HG03280 (cell line): ENCODE data around the gene COL7A1.

Experiments used
- ATAC-seq: cut with Tn5 transposase; IDR thresholded peaks from one replicate; pipeline ENCODE4 v1.9.1; 2021; ENCODE audit warnings: mild to moderate bottlenecking, moderate library complexity; ENCODE audit not compliant: unreplicated experiment

The COL7A1 gene

DNA sequence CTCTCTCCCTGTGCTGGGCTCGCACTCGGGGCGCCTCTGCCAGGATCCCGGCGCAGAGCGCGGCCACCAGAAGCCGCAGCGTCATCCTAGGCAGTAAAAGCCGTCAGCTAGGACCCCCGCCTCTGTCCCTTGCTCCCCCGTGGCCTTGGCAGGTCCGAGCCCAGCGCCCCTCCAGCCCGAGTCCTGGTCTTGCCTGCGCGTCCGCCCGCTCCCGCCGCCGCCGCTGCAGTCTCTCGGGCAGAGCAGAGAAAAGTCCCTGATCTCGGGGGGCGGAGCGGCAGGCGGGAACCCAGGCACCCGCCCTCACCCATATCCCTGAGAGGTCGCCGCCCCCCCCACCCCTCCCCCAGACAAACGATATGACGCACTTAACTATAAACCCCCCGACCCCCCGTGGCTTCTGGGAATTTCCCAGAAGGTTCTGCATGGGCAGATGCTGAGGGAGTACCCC is at the start of gene COL7A1:
COL7A1 (minus strand) TSS at position 255 of the 451 bp plus-strand sequence; CDS start at position 85, 170 bp downstream.
- no peak for ATAC-seq

DNA sequence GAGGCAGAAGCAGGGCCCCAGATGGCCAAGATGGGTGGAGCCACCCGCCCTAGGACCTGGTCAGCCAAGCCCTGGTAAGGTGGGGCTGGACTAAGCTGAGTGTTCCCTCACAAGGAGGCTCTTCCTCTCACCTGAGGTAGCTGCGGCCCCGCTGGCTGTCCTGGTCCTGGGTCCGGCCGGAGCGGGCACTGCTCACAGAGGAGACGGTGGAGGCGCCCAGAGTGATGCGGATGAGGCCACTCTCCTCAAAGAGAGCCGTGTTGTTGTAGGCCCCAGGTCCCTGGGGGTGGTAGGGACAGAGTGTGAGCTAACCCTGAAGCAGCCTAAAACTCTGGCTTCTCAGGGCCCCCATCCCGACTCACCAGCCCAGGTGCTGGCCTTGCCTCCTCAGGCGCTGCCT is 47.5 kb upstream of the COL7A1 start:
- no peak for ATAC-seq

DNA sequence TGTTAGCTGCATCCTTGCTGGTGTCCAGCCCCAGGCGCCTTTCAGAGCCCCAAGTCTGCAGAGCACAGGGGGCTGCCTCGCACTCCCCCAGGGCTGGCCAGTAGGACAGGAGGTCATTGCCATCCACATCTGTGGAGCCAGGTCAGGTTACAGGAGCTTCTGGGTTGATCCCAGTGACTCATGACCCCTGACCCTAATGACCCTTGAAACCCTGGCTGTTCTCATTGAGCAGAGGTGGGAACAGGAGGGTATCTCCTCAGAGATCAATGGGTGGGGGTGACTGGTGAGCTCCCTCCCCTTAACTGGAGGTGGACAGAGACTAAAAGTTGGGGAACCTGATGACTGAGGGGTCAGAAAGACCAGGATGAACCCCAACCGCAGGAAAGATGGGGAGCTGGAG is 46.3 kb upstream of the COL7A1 start:
- no peak for ATAC-seq

DNA sequence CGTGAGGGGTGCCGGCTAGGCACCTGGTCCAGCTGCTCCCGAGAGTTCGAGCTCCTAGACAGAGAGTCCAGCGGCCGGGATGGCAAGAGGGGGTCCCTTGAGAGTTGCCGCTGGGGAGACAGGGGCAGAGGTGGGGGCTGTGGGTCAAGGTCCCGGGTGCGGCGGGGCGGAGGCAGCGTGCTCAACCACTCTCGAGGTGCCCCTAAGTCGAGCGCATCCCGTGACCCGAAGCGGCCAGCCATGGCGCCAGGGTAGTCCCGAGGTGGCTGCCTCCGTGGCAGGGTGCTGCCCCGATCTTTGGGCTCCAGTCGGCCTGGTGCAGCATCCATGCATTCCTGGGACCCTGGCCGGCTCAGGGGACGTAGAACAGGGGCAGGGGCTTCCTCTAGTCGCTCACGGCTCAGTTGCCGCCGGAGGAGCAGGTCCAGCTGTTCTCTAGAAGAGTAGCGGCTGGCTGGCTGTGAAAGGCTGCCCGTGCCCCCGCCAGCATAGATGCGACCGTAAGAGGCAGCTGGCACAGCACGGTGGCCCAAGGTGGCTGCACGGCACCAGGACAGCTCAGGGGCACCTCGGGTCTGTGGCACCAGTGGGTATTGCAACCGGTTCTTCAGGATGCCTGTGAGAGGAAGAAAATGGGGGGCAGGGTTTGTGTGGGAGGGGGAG is 44.9 kb upstream of the COL7A1 start:
- no peak for ATAC-seq

DNA sequence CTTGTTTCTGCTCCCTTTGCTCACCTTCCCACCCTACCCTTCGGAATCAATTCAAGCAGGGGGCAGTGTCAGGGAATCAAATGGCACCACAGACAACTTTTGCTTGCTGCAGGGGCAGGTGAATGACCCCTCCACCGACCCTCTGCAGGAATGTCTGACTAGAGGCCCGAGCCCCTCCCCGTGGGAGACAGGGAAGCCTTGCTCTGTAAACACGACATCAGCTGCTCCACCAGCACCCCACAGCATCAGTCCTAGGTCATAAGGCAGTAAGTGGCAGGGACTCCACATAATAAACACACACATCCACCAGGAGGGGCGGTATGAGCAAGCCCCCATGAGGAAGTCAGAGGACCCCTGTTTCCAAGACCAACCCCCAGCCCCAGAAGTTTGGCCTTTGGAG is 42.2 kb upstream of the COL7A1 start:
- ATAC-seq = no peak

DNA sequence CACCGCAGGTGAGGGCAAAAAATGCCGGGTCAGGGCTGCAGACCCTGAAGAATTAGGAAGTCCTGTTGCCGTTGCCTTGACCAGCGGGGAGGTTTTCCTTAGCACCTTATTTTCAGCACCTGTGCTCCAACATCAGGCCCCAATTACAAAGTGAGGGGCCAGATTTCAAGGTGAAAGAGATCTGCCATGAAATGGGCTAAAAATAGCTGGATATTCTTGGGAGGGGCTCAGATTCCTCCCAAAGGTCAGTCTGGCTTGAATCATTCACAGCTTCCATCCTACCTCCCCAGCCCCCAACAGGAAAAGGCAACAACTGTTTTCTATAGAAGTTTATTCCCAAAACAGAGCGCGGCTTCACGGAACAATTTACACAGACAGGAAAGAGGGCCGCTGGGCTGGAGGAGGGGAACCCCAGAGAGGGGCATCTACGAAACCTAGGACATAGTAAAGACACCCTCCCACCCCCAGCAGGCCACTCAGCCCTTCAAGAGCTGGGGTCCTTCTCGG is 41.1 kb upstream of the COL7A1 start:
- ATAC-seq = no peak

DNA sequence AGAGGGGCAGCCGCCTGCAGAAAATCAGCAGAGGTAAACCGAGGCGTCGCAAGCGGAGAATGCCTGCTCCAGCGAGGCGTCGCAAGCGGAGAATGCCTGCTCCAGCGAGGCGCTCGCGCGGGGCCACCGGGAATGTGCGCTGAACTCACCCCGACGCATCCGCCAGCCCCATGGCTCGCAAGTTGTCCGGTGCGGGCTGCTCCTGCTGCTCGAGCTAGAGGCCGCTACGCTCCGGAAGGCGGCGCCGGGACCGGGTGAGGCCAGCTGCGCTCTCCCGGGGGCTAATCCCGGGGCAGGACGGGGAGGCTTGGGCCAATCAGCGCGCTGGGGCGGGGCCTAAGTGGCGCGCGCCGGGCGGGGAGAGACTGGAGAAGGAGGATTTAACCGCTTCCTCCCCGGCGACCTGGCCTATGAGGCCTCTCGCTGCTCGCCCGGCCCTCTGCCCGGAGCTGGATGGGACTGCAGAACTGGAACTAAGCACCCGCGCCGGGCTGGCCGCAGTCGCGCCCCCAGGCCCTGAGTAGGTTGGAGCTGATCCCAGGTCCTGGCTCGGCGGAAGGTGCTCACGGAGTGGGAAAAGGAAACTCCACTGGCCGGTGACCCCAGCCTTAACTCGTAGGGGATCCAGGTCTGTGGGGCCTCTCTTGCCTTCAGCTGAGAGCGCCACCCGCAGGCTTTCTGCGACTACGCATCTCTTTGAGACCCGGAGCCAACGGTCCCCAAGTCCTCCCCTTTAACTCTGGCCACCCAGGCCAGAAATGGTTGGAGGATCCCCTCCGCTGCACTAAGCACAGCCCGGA is 40.3 kb upstream of the COL7A1 start, which contains the start of gene SLC26A6:
SLC26A6 (minus strand) TSS at position 240 of the 800 bp plus-strand sequence; CDS start at position 172, 68 bp downstream.
- ATAC-seq = peak; percentile 91

DNA sequence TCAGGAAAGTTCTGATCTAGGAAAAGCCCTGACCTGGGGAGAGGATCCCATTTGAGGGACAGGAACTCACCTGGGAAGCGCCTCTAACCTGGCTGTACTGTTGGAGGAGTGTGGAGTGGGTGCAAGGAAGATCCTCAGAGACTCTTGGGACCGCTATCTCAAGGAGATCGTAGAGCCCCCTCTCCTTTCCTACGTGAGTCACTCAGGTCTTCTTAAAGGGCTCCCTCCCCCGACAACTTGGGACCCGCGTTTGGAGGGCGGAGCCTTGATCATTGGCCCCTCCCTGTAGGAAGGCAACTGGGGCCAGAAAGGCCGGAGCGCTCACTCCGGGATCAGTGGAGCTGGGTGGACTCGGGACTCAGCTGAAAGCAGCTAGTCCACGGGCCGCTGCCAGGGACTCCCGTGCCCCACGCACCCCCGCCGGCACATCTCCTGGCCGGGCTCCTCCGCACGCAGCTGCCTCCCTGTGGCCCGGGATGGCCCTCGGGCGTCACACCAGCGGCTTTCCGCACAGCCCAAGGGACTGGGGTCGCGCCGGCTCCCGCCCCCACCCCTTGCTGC is 39.6 kb upstream of the COL7A1 start:
- ATAC-seq = peak; percentile 9

DNA sequence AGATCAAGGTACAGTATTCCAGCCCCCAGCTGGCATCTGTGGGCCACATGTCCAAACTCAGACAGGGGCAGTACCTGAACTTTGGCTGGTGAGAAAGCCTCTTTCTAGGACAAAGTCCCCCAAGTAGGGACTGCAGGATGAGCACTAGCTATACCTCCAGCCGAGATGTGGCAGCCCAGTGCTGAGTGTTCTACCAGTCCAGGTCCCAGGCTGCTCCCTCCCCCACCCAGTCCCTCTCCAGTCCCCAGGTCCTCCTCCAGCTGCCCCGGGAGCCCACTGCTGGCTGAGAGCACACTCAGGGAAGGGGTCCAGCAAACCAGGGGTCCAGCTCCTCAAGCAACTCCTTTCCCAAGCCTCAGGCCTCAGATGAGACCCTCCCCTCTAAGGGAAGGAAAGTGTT is 38.6 kb upstream of the COL7A1 start:
- ATAC-seq = no peak

DNA sequence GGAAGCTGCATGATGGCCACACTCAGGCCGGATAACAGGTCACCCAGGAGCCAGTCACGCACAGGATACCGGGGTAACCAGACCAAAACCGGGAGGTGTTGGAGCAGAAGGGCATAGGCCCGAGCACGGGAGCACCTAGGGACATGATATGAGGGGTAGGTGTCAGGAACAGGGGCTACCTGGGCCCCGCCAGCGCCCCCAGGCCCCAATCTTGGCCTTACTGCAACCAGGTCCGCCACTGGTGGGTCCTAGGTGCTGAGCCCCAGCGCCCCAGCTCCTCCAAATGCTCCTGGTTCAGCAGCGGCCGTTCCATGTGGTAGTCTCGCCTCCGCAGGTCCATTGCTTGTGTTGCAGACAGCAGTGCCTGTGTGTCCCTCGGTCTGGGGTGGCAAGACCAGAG is 38.1 kb upstream of the COL7A1 start:
- ATAC-seq = no peak

DNA sequence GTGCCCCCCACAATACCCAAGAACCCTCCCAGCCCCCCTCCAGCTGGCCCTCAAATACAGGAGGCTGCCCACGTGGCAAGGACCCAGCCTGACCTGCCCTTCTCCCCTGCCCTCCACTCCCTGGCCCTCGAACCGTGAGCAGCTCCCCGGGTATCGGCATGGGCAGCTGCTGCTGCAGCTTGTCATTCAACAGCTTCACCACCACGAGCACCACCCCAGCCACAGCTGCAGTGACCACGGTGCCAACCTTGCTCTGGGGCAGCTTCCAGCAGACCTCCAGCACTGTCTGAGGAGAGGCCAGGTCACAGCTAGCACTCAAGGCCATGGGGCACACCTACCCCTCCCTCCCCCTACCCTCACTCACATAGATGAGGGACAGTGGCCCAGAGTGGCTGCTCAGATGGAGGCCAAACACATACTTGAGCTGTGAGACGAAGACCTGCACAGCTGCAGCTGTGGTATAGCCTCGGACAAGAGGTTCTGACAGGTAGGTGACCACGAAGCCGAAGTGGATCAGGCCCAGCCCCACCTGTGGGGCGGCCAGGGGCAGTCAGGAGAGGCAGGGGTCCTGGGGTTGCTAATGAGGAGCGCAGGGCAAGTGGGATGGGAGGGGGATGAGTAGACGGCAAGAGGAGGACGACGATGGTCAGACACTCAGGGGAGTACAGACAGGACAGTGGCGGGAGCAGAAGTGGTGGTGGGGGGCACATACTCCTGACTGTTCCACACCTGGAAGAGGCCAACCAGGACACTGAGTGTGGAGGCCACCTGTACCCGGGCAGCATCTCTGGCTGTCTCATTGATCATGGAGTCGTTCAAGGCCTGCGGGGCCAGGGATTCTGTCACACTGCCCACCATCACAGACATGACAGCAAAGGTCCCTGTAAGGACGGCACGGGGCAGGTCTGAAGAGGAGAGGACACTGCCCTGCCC is 36.7 kb upstream of the COL7A1 start:
- ATAC-seq = no peak

DNA sequence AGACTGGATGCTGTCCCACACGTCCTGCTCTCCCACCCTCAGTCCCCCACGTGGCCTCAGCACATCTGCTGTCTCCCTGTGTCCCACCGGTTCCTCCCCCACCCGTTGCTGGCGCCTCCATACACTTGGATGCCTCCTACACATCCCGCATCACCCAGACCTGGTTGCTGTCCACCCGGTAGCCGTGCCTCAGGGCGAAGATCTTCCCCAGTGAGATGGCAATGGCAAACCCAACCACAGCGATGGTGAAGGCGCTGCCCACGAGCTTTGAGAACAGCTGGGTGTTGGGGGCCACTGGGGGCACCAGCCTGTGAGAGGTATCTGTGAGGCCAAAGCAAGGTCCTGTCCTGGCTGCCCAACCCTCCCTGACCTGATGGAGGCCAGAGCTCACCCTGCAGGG is 35.7 kb upstream of the COL7A1 start:
- ATAC-seq = no peak

DNA sequence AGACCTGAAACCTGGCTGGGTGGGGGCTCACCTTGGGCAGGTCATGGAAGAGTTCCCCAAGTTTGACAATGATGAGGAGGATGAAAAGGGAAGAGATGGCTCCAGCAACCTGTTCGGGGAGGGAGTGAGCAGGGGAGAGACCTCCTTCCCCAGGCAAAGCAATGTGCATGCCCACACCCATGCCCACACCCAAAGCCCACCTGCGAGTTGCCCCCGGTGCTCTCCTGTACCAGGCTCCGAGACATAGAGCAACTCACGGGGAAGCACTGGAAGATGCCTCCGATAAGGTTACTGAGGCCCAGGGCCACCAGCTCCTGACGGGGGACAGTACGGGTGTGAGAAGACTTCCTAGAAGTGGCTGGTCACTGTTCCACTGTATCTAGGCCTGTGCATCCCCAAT is 35.3 kb upstream of the COL7A1 start:
- no peak for ATAC-seq

DNA sequence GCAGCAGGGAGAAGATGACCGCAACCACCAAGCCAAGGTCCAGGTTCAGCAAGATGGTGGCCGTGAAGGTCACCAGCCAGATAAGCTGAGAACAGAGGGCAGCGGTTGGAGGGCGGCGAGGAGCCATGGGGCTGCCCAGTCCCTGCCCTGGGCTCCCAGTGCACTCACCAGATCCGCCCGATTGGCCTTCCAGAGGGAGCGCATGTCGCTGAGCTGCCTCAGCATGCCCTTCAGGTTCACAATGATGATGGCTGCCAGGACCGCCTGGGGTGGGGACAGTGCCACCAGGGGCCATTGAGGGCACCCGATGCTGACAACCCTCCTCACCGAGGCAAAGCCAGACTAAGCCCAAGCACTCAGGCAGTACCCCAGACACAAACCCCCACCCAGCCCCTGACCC is 34.8 kb upstream of the COL7A1 start:
- no peak for ATAC-seq

DNA sequence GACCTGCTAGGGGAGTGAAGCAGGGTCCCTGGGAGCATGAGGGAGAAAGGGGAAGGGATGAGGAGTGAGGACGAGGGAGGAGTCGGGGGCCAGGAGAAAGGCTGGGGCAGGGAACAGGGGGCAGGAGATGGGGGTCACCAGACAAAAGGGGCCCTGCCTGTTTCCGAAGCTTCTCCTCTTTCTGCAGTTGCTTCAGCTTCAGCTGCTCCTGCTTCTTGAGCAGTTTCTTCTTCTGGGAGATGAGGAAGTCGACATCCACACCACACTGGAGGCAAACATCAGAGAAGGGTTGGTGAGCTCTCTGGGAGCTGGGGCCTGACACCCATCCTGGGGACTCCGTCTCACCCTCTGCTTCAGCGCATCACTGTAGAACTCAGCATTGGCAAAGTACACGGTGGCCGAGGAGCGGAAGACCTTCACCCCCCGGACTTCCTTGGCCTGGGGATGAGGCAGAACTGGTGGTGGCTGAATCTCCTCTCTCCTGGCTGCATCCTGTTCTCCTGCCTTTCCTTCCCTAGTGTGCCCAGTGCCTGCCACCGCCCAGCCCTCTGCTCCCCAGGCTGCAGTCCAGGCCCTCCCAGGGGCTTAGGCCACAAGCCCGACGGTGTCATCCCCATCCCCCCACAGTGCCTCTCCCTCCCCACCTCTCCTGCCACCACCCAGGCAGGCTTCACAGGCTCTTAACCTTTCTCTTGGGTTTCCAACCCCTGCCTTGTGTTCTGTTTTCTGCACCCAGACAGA is 33.3 kb upstream of the COL7A1 start:
- no peak for ATAC-seq

DNA sequence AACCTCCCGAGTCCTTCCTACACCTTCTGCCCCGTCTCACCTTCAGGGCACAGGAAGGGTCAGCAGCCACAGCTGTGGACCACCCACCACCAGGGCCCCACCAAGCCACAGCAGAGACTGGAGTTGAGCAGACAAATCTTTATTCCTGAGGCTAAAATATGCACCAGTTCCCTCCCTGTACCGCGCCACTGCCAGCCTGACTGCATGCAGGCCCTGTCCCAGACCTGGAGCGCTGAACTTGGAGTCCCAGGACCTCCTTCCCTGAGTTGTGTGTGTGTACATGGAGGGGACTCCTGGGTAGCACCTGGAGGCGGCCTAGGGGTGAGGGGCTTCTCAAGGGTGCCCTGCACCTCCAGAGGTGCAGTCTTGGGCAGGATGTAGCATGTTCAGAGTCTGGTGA is 30.5 kb upstream of the COL7A1 start:
- no peak for ATAC-seq

DNA sequence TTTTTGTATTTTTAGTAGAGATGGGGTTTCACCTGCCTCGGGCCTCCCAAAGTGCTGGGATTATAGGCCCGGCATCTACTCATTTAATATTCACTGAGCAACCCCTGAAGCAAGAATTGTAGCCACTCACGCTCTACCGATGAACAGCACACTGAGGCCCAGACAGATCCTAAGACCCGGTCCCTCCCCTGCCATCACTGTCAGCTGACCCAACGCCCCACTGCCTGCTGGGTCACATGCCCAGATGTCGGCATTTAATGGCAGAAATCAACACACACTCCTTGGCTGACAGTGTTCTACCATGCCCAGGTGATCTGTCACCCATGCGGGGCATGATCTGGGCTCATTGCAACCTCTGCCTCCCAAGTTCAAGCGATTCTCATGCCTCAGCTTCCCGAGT is 29.6 kb upstream of the COL7A1 start:
- ATAC-seq = no peak

DNA sequence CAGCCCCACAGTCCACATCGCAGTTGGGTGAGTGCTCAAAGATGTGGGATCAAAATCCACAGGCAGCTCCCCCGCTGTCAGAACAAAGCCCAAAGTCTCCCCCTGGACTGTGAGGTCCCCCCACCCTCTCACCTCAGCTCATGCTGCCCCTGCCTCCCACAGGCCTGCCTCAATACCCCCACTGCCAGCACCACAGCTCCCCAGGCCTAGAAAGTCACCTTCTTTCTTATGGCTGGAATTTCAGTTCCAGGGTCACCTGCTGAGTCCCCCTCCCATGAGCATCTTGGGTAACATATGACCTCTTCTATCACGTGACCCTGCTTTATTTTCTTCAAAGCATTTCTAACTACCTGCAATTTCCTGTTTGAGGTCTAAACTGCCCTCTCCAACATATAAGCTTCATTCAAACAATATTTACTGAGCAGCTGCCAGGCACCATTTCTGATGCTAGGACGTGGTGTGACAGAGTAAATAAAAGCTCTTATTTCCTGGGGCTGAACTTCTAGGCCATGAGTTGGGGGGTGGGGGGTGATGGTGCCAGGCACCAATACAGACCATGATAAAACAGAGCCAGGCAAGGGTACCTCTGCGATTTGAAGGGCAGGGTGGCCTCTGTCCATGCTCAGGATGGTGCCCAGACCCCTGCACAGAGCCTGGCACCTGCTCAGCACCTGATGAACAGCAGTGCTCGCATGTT is 28.9 kb upstream of the COL7A1 start:
- ATAC-seq = no peak

DNA sequence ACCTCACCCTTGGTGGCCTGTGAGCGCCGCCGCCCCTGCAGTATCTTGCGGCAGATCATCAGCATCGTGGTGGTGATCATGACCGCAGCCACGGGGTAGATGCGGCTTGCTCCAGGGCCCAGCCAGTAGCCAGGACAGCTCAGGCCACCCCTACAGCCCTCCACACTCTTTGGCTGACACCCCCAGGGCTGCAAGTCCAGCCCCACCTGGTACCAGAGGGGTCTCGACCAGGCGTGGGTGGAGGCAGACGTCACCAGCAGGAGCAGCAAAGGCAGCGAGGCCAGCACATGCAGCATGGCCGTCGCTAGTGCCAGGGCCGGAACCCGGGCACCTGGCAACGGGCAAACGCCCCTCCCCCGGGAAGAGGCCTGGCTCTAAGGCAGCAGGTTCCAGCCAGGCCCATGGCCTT is 26.3 kb upstream of the COL7A1 start, which contains the start of gene TMEM89:
TMEM89 (minus strand) TSS at position 309 of the 409 bp plus-strand sequence; CDS start at position 296, 13 bp downstream.
- no peak for ATAC-seq
